Prostate gland (tissue), 2 donors: Measurements from ENCODE around the gene CHKA.

ENCODE experiments used
- POLR2A ChIP-seq: fragments of 450-650 bp; IDR thresholded peaks from one replicate; pipeline ENCODE4 v1.6.1; 2016; ENCODE audit warnings: antibody characterized with exemption, mild to moderate bottlenecking
- POLR2AphosphoS5 ChIP-seq: sonication (generic); formaldehyde crosslinking; IDR thresholded peaks from one replicate; pipeline ENCODE4 v1.6.1; 2017; ENCODE audit warnings: antibody characterized with exemption
- TF ChIP-seq, protein P1 (sequence below), 4 experiments: fragments of 200-600 bp in 2 of 4; fragments of 450-650 bp in 2 of 4; sonication (generic) in 2 of 4; IDR thresholded peaks; 1 replicate in 3 of 4; 2 replicates in 1 of 4; pipeline ENCODE4 v1.5.1; 2016 to 2019; ENCODE audit warnings: antibody characterized with exemption in 4 of 4, mild to moderate bottlenecking in 2 of 4, moderate library complexity in 2 of 4

DNA sequence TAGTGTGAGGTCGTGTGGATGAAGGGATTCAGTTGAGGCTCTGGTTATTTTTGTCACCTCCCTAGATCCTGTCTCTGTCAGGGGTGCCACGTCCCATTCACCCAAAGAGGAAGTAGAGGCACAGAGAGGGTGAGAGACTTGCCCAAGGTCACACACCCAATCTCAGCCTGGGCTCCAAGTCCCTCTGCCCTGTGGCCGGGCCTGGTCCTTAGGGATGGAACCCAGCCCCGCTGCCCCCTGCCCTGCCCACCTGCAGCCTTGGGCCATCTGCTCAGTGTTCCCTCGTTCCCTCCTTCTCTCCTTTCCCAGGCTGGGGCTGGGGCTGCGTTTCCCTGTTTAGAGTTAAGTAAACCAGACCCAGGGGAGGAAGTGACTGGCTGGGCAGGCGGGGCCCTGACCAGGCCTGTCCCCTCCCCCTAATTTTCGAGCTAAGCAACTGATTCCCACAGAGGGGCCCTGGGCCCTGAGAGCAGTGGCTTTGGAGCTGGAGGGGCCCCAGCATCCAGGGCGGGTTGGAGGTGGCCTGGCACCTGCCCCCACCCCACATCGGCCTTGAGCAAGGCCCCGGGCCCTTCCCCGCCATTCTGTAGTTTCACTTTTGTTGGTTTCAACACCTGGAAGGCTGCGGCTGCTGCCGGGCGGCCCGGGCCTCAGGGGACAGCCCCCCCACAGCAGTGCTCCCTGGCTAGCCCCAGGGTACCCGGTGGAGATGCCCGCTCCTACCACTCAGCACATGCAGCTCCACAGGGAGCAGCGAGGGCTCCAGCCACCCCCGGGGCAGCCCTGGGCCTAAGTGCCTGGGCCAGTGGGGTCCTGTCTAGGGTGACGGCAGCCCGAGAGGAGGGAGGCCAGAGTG is 80.9 kb downstream of the CHKA start:
- TF ChIP-seq POLR2AphosphoS5, result peak; percentile 54
- TF ChIP-seq, protein P1, sequence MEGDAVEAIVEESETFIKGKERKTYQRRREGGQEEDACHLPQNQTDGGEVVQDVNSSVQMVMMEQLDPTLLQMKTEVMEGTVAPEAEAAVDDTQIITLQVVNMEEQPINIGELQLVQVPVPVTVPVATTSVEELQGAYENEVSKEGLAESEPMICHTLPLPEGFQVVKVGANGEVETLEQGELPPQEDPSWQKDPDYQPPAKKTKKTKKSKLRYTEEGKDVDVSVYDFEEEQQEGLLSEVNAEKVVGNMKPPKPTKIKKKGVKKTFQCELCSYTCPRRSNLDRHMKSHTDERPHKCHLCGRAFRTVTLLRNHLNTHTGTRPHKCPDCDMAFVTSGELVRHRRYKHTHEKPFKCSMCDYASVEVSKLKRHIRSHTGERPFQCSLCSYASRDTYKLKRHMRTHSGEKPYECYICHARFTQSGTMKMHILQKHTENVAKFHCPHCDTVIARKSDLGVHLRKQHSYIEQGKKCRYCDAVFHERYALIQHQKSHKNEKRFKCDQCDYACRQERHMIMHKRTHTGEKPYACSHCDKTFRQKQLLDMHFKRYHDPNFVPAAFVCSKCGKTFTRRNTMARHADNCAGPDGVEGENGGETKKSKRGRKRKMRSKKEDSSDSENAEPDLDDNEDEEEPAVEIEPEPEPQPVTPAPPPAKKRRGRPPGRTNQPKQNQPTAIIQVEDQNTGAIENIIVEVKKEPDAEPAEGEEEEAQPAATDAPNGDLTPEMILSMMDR (IDR thresholded peaks at IDR 0.05), result no peak
- peak; percentile 40 for TF ChIP-seq POLR2A
